GM21515 (cell line): ENCODE results near the gene FABP1.

Source experiments
- ATAC-seq: cut with Tn5 transposase; IDR thresholded peaks from one replicate; pipeline ENCODE4 v1.9.1; 2021; ENCODE audit not compliant: unreplicated experiment

Gene FABP1

DNA sequence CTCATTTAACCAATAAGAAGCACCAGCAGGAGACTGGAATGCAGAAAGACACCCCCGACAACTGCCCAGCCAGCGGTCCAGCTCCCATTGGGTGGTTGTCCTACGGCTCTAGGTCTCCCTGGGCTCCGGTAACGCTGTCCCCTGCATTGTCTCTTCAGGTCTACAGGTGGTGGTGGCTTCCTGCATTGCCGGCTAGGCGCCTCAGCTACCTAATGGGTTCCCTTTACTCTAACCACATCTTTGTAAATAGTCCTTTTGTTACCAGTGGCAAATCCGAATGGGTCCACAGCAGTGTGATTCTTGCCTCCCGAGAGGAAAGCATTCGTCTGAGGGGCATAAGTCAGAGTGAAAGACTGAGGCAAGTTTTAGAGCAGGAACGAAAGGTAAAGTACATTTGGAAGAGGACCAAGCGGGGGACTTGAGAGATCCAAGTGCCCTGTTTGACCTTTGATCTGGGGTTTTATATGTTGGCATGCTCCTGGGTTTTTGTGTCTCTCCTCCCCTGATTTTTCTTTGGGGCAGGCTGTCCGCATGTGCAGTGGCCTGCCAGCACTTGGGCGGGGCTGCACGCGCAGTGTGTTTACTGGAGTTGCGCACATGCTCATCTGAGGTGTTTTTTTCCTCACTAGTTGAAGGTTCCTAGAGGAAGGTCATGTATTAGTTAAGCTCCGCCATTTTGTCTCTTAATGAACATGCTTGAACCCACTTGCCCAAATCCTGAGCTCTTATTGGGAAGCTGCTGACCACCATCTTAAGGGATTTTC, 11.0 kb downstream of the FABP1 start:
- no peak for ATAC-seq

DNA sequence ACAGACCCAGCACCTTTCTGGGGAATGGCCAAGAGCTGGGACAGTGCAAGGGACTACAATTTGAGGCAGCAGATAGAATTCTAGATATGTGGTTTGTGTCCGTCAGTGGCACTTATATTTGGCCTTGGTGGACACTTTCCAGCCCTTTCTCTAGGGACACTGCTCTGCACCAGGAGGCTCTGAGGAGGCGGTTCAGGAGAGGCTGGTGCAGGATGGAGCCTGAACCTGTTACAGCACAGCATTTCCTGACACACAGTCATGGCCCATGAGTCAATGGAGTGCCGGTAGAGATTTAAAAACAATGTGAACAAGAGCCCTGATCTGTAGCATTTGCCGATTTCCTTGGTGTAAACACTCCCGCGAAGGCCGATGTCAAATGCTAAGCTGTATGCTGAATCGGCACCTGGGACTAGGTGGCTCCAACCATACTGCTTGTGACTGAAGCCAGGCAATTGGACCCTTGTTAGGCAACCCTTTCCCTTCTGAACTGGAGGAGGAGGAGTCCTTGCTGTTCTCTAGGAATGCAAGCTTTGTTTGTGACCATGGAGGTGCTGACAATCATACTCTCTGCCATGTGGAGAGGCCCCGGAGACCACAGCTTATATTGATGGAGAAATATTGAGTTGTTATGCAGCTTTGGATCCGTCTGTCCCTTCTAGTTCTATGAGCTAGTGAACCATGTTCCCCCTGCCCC, 11.9 kb downstream of the FABP1 start:
- no peak for ATAC-seq

DNA sequence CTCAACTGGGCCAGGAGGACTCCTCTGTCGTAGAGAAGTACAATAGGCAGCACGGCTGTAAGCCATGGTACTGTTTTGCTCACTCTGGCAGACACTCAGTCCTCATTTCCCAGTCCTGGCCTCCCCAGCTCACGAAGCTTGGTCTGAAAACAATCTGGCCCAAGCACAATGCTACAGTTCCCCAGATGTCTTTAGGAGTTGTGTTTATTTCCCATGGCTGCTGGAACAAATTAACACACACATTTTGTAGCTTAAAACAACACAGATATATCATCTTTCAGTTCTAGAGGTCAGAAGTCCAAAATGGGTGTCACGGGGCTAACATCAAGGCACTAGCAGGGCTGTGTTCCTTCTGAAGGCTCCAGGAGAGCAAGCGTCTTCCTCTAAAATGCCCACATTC, 13.0 kb downstream of the FABP1 start:
- no peak for ATAC-seq

DNA sequence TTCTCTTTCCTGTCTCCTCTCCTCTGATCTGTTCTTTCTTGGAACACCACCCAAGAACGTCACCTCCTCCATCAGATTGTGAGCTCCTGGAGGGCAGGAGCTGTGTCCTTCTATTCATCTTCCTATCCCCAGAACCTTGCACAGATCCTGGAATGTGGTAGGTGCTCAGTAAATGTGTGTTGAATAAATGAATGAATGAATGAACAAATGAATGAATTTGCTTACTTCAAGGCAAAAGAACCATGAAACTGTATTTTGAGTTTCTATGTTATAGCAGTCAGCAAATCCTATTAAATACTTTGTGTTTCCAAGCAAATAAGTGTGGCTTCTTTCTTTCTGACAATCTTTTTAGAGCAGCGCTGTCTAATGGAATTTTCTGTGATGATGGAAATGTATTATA, 14.8 kb downstream of the FABP1 start:
- no peak for ATAC-seq

DNA sequence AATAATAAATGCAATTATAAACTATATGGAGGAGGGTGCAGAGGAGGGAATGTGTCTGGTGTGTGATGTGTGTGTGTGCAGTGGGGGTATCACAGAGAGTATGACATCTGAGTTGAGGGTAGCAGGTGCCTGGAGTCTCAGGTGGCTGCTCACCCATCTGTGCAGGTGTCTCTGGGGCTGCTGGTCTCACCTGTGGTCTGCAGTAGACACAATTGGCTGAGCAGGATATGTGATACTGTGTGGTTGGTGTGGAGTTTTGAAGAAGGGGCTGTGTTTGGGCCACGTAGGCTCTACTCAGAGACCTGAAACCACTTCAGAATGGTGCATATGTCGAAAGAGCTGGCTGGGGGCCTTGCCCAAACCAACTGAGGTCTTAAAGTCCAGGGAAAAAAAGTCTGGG, 17.0 kb downstream of the FABP1 start:
- ATAC-seq, result no peak

DNA sequence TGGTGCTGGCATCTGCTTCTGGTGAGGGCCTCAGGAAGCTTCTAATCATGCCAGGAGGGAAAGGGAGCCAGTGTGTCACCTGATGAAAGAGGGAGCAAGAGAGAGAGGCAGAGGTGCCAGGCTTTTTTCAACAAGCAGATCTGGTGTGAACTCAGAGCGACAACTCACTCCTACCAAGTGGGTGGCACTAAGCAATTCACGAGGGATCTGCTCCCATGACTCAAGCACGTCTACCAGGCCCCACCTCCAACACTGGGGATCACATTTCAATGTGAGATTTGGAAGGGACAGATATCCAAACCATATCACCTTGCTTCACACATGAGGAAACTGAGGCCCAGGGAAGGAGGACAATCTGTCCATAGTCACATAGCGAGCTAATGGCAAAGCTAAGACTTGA, 19.1 kb downstream of the FABP1 start:
- no peak for ATAC-seq

DNA sequence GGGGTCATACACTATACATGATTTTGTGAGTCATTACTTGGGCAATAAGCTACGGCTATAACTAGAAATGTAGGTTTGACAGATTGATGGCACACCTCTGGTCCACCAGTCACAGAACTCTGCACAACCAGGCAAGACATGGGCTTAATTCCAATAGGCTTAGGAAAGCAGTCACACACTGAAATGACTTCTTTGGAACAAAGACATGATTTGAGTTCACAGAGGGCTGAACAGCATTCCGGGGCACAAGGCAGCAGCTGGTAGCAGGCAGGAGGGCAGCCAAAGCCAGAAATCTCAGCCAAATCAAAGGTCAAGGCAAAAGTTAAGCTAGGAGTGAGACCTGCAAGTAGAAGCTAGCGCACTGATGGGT, 27.4 kb downstream of the FABP1 start:
- no peak for ATAC-seq

DNA sequence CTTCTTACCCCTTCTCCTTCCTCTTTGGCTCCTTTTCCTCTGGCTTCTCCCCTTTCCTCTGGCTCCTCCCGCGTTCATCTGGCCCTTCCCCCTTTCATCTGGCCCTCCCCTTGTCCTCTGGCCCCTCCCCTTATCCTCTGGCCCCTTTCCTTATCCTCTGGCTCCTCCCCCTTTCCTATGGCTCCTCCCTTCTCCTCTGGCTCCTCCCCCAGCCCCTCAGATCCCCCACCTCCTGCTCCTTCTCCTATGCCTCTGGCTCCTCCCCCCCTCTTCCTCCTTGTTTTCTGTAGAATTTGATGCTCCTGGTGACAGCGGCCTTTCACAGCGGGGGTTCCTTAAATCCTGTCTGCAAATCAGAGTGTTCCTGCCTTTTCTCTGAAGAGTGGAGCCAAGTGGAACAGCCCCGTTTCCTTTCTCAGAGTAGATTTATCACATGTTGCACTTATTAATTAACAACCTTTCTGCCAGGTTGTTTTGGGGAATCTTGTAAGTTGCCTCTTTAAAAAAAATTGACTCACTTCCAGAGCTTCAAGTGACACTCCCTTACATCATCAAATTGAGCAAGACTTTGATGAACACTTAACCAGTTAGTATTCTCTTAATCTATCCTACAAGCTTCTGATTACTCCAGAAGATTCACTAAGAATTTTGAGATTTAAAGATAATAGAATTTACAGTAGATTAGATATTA, 27.9 kb downstream of the FABP1 start:
- no peak for ATAC-seq

DNA sequence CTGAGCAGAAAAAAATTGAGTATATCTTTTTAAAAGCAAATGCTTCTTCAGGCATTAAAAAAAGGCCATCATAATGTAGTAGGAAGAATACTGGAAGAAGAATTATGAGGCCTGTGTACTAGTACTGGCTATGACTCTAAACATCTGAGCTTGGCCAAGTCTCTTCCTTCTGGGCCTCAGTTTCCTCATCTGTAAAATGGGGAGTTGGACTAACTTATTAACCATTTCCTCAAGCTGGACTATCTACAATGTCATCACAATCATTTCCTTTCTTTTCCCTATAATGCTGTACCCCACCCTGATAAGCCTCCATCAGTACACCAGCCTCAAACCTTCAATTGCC, 29.3 kb downstream of the FABP1 start:
- ATAC-seq, result no peak

DNA sequence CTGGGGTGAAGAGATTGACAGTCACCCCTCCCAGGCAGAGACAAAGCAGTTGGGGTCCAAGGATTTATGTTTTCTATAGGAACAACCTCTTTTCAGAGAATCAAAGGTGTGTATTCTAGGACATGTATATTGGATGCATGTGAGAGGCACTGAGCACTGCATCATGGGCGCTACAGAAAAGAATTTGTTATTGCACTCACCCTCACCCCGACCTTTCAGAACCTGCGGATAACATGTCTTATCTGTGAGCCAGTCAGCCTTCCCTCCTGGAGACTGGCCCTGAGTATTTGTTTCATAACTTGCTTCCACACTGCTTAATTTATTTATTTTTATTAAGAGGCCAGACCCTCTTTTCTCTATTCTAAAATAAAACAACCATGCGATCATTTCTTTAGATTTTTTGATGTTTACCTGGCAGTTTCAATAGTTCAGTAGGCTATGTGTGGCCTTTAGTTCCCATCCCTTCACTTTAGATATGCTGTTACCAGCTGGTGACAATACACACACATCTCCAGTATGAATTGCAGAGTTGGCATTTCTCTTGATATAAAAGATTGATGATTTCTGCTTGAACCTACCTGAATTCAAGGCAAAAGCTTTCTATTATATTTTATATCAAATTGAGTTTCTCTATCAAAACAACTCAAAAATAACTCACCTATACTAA, 29.8 kb downstream of the FABP1 start:
- no peak for ATAC-seq

DNA sequence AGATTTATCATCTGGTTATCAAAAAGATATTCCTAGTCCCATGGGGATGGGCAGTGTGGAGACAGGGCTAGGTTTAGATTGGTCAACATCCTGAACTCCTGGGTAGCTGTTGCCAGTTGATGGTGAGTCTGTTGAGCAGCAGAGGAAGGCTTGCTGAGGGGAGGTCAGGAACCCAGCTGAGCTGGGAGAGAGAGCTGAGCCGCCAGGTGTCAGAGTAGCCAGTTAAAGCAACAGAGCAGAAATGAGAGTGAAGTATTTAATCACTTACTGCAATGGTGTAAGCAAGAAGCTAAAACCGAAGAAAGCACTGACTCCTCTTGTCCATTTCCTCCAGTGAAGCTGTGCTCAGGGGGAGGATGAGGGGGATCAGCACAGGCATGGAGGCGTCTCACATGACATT, 30.7 kb downstream of the FABP1 start:
- no peak for ATAC-seq

DNA sequence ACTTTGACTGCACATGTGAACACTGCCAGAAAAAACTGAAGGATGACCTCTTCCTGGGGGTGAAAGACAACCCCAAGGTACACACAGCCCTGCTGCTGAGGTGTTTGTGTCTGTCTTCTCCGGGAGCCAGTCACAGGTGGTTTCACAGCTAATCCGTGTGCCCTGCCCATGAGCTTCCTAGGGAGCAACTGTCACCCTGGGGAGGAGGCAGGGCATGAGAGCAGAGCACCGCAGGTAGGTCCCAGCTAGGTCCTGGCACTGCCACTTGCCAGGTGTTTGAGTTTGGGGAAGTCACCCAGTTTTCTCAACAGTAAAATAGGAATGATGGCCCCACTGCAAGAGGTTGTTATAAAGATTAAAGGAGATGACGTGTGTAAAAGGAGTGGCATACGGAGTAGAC, 31.2 kb downstream of the FABP1 start:
- ATAC-seq, result no peak

DNA sequence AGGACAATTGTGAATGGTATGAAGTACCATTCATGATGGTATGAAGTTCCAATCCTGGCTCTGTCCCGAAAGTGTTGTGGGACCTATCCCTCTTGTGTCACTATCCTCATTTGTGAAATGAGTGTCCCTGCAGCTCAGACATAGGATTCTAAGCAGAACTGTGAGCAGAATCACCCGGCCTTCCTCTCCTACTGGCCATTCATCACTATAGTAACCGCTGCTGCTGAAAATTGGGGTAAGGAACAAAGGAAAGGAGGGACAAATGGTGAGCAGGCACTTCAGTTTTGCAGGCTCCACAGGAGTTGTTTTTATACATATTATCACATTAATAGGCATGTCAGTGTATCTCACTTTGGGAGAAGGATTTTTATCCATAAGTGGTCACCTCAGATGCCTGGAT, 32.8 kb downstream of the FABP1 start:
- ATAC-seq, result no peak

DNA sequence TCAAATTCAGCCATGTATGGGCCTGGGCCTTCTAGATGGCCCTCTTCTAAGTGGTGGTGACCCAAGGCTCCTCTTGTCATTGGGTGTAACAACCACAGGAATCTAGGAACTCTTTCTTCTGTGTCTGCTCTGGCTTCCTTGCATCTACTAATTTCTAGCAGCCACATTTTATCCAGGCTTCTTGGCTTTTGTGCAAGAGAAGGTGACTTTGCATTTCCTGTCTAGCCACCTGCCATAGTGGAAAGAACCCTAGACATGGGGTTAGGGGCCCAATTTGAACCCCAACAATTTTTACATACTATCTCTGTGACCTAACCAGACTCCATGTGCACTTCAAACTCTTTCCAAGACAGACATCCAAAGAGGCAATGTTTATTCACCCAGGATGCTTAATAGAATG, 35.1 kb downstream of the FABP1 start:
- ATAC-seq, result no peak

DNA sequence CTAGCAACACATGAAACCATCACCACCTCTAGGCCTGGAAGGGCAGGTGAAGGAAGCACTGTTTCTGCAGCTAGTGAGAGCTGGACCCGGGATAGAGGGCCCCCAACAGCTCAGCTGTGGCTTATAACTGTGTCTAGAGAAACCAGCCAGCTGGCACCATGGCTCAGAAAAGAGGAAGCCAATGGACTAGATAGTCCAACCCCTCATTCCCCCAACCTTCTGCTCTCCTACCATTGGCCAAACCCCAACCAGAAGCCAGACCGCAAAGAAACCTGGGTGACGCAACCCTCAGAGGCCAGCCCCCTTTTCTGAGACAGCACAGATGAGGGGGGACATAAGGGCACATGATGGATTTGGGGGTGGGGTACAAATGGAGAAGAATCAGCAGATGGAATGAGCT, 35.9 kb downstream of the FABP1 start:
- ATAC-seq, result no peak

DNA sequence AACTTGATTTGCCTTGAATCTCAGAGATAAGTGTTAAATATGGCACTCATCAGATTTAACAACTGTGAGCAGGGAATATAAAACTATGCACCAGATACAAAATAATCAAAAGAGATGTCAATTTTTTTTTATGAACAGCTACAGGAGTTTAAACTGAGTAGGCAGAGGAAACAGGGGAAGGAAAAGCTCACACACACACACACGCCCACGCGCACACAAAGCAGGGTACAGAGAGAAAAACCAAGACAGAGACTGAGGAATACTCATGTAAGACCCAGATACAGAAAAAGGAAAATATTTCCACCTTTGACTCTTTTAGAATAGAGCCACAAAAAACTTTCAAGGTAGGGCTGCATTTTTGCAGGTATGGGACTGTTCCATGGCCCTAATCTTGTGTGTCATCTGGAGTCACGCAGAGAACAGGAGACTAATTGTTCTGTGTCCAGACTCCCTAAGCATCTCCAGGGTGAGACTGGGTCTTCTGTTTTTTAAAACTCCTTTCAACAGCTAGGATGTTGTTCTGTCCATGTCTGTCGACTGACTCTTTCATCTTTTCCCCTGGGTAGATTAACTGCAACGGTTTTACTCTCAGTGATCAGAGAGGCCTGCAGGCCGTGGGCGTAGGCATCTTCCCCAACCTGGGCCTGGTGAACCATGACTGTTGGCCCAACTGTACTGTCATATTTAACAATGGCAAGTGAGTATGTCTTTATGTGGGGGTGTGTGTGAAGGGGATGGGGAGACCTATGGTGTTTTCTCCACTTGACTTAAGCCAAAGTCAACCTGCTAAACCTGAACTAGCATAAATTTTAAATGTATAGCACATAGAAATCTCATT, 37.2 kb downstream of the FABP1 start:
- no peak for ATAC-seq

DNA sequence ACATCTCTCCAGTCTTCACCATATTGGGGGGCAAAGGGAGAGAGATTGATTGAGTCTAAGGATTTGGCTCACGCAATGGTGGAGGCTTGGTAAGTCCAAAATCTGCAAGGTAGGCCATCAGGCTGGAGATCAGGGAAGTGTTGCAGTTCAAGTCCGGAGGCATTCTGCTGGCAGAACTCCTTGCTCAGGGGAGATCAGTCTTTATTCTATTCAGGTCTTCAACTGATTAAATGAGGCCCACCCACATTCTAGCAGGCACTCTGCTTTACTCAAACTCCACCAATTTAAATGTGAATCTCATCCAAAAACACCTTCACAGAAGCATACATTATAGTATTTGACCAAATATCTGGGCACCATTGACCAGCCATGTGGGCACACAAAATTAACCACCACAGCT, 38.9 kb downstream of the FABP1 start:
- no peak for ATAC-seq

DNA sequence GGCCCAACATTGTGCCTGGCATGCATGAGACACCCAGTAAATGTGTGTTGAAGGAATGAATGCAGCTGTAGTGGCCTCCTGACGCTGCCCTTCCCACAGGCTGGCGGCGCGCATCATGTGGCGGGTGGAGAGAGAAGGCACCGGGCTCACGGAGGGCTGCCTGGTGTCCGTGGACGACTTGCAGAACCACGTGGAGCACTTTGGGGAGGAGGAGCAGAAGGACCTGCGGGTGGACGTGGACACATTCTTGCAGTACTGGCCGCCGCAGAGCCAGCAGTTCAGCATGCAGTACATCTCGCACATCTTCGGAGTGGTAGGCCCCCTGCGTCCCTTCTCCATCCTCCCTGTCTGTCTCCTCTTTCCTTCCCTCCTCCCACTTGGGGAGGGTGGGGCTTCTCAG, 40.1 kb downstream of the FABP1 start:
- ATAC-seq, result no peak

DNA sequence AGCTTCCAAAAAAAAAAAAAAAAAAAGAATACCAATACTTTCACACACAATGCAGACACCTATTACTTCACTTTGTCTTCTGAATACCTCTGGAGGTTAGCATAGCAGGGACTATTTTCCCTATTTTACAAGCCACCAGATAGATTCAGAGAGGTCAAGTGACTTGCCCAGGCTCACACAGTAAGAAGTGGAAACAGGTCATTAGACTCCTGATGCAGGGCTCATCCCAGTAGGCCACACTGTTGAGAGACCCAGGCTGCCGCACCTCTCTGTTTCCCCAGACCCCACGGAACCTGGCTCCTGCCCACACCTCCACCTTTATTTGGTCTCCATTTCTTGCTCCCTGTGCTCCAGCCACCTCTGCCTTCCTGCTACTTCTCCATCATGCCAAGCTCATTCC, 40.8 kb downstream of the FABP1 start:
- no peak for ATAC-seq

DNA sequence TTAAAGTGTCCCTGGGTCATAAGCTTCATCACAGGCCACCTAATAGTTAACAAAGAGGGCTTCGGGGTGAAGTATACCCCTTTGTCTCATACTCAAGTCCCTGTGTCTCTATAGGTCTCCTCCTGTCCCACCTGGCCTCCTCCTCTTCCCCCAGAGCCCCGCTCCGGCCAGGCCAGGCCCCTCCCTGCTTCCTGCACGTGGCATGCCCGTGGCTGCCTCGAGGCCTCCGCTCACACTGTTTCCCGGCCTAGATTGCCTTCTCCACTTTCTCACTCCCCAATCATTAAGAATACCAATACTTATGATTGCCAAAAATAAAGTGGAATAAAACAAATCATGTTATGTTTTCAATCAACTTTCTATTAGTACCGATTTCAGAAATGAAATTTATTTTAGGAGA, 41.5 kb downstream of the FABP1 start:
- no peak for ATAC-seq

DNA sequence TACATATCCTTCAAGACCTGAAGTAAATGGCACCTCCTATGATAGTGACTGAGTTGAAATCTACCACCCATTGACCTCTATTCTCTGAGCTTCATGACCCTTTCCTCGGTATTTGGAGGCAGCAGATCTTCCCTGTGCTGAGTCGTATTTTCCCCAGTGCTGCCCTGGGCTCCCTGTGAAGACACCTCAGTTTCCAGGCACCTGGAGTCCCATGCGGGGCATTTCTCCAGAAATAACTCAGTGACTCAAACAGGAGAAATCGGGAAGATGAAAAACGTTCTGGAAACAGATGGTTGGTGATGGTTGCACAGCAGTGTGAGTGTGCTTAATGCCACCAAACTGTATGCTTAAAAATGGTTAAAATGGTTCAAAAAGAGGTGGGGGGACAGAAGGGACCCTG, 42.3 kb downstream of the FABP1 start:
- ATAC-seq, result no peak
